D341Med (cell line): Measurements from ENCODE around the gene ZNF35.

Experiments
- DNase-seq: peaks from one replicate; pipeline ENCODE4 v3.0.0; 2012; ENCODE audit warnings: low spot score

ZNF35 gene

DNA sequence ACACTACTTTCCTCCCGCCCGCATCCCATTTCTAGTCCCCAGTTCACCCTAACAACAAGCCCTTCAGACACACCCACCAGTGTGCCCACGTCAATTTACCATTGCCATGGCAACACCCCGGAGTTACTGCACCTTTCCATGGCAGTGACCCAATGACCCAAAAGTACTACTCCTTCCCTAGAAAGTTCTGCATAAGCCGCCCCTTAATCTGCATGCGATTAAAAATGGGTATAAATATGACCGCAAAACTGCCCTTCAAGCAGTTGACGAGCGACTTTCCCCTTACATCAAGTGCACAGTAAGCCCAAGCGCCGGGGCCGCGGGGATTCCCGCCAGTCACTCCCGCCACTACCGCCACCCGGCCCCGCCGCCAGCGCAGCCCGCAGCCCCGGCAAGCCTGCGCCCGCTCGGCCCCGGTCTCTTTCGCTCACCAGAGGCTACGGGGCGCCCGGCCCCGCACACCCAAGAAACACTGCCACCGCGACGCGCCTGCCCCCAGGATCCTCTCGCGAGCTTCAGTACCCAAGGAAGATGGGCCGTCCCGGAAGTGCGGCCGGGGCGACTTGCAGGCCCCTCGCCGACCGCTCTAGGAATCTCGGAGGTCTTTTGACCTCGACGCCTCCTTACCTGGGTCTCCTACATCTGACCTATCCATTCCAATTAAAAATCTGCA, 36.7 kb downstream of the ZNF35 start:
- DNase-seq, result peak; percentile 97

DNA sequence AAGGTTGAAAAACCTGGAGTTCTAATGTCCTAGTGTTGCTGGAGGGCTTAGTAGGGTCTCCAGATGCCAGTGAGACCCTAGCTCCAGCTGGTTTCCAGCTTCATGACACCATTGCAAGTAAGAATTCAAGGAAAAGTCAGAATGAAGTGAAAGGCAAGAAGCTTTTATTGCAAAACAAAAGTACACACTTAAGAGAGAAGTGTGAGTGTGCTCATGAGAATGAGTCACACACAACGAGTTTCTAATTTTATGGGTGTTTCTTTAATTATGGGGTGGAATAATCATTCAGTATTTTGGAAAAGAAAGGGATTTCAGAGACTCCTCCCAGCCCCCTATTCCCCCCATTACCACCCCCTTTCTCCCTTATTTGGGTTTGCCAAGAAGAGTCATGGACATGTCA, 39.4 kb downstream of the ZNF35 start:
- DNase-seq, result no peak
